Stimulated activated CD4-positive, alpha-beta T cell treated with anti-CD3 and anti-CD28 coated beads, Interleukin-1b, Interleukin-23, amount 100 ng/mL, for 1 hour (primary cell): ENCODE measurements around the gene GMDS.

Experiments
- DNase-seq, 2 donors: peaks; one replicate each; pipeline ENCODE4 v3.0.0-alpha.2; 2020; ENCODE audit warnings: low read depth in 2 of 2

The GMDS gene

GRCh38 chr6:1832844-1833787, 412.3 kb downstream of the GMDS start:
- no peak for DNase-seq

- DNase-seq = no peak
These were observed 413.0 kb downstream of the GMDS start for GRCh38 chr6:1832358-1832757.

- DNase-seq = no peak
These were observed 417.2 kb downstream of the GMDS start for GRCh38 chr6:1827984-1828793.

GRCh38 chr6:1825926-1826325, 419.5 kb downstream of the GMDS start:
- no peak for DNase-seq

- no peak for DNase-seq
These were observed 420.1 kb downstream of the GMDS start for GRCh38 chr6:1825277-1825676.

GRCh38 chr6:1821513-1822183, 423.8 kb downstream of the GMDS start:
- DNase-seq = no peak

GRCh38 chr6:1821164-1821512, 424.3 kb downstream of the GMDS start:
- no peak for DNase-seq

GRCh38 chr6:1820714-1821113, 424.7 kb downstream of the GMDS start:
- DNase-seq = no peak

- DNase-seq = no peak
These were observed 425.2 kb downstream of the GMDS start for GRCh38 chr6:1820165-1820564.

- no peak for DNase-seq
These were observed 426.4 kb downstream of the GMDS start for GRCh38 chr6:1819007-1819406.

- no peak for DNase-seq
These were observed 428.2 kb downstream of the GMDS start for GRCh38 chr6:1817033-1817761.

GRCh38 chr6:1815827-1816452, 429.5 kb downstream of the GMDS start:
- no peak for DNase-seq

- DNase-seq = no peak
These were observed 431.1 kb downstream of the GMDS start for GRCh38 chr6:1814279-1814678.

- no peak for DNase-seq
These were observed 432.9 kb downstream of the GMDS start for GRCh38 chr6:1812487-1812886.

- no peak for DNase-seq
These were observed 433.4 kb downstream of the GMDS start for GRCh38 chr6:1812034-1812433.

GRCh38 chr6:1810880-1811279, 434.5 kb downstream of the GMDS start:
- DNase-seq = no peak

- DNase-seq = no peak
These were observed 436.0 kb downstream of the GMDS start for GRCh38 chr6:1809291-1809988.

- no peak for DNase-seq
These were observed 438.5 kb downstream of the GMDS start for GRCh38 chr6:1806935-1807334.

GRCh38 chr6:1802491-1803395, 442.7 kb downstream of the GMDS start:
- DNase-seq = no peak

- DNase-seq = no peak
These were observed 444.0 kb downstream of the GMDS start for GRCh38 chr6:1801401-1801800.
